Stomach smooth muscle (tissue), 2 donors: ENCODE measurements around the gene CASKIN2.
"Not testable (repeated sequence)": the region's sequence is repeated elsewhere in the genome, so short reads cannot be mapped to it uniquely, and the experiment has no call there.

ENCODE experiments used
- H3K27ac ChIP-seq: one replicate; pipeline ENCODE4 v1.7.0; 2013; ENCODE audit warnings: mild to moderate bottlenecking, low read length, inconsistent platforms
- H3K27me3 ChIP-seq, 2 donors: one replicate each; pipeline ENCODE4 v1.7.0; 2013; ENCODE audit warnings: low read length in 2 of 2; ENCODE audit not compliant: insufficient read depth in 2 of 2, control insufficient read depth in 1 of 2
- H3K36me3 ChIP-seq, 2 donors: one replicate each; pipeline ENCODE4 v1.7.0; 2013; ENCODE audit warnings: low read length in 2 of 2; ENCODE audit not compliant: control insufficient read depth in 2 of 2, insufficient read depth in 2 of 2
- H3K4me1 ChIP-seq: one replicate; pipeline ENCODE4 v1.7.0; 2013; ENCODE audit warnings: low read length; ENCODE audit not compliant: control insufficient read depth, insufficient read depth
- H3K4me3 ChIP-seq, 2 donors: one replicate each; pipeline ENCODE4 v1.7.0; 2013; ENCODE audit warnings: low read length in 2 of 2
- H3K9ac ChIP-seq, 2 donors: one replicate each; pipeline ENCODE4 v1.7.0; 2013; ENCODE audit warnings: low read length in 2 of 2, mild to moderate bottlenecking in 1 of 2
- H3K9me3 ChIP-seq, 2 donors: one replicate each; pipeline ENCODE4 v1.7.0; 2013; ENCODE audit warnings: low read length in 2 of 2; ENCODE audit not compliant: control insufficient read depth in 2 of 2
- donor health status: healthy.
- donor health status: Pancreatic carcinoma.

CASKIN2 gene

GRCh38 chr17:75486951-75487350 is 28.4 kb downstream of the CASKIN2 start:
- Histone ChIP-seq H3K4me3 (no peak overlapping the region), H3K27ac (peak overlapping the region; percentile 18), H3K9ac (peak overlapping the region in 1 of 2 donors; percentile 29), H3K4me1 (peaks cover 17% of the 10 kb centered on the region), H3K9me3 (no peaks in the 10 kb centered on the region), H3K27me3 (no peaks in the 10 kb centered on the region), H3K36me3 (peaks cover 0 to 16% of the 10 kb centered on the region in 2 donors)

GRCh38 chr17:75486151-75486550 is 29.2 kb downstream of the CASKIN2 start:
- Histone ChIP-seq H3K4me1 (peaks cover 19% of the 10 kb centered on the region), H3K9me3 (no peaks in the 10 kb centered on the region), H3K9ac (no peak overlapping the region), H3K4me3 (no peak overlapping the region), H3K27ac (no peak overlapping the region), H3K36me3 (peaks cover 0 to 10% of the 10 kb centered on the region in 2 donors), H3K27me3 (no peaks in the 10 kb centered on the region)

GRCh38 chr17:75485688-75486087 is 29.6 kb downstream of the CASKIN2 start:
- Histone ChIP-seq H3K36me3 (peaks cover 0 to 8% of the 10 kb centered on the region in 2 donors), H3K27ac (no peak overlapping the region), H3K9ac (no peak overlapping the region), H3K9me3 (no peaks in the 10 kb centered on the region), H3K4me3 (no peak overlapping the region), H3K4me1 (peaks cover 24% of the 10 kb centered on the region), H3K27me3 (no peaks in the 10 kb centered on the region)

GRCh38 chr17:75482098-75482942 is 33.0 kb downstream of the CASKIN2 start:
- Histone ChIP-seq H3K36me3 (no peaks in the 10 kb centered on the region), H3K9ac (no peak overlapping the region), H3K4me1 (peaks cover 16% of the 10 kb centered on the region), H3K4me3 (no peak overlapping the region), H3K27ac (no peak overlapping the region), H3K27me3 (no peaks in the 10 kb centered on the region), H3K9me3 (no peaks in the 10 kb centered on the region)

- no peaks in the 10 kb centered on the region for H3K36me3 ChIP-seq
- no peak overlapping the region for H3K27ac ChIP-seq
- no peak overlapping the region for H3K4me3 ChIP-seq
- no peak overlapping the region for H3K9ac ChIP-seq
- no peaks in the 10 kb centered on the region for H3K27me3 ChIP-seq
- H3K4me1 ChIP-seq: peaks cover 22% of the 10 kb centered on the region
- no peaks in the 10 kb centered on the region for H3K9me3 ChIP-seq
Observed at GRCh38 chr17:75481194-75482068, 33.9 kb downstream of the CASKIN2 start.

- Histone ChIP-seq H3K36me3 (no peaks in the 10 kb centered on the region), H3K4me3 (no peak overlapping the region), H3K27ac (no peak overlapping the region), H3K4me1 (peaks cover 30% of the 10 kb centered on the region), H3K9me3 (no peaks in the 10 kb centered on the region), H3K27me3 (no peaks in the 10 kb centered on the region), H3K9ac (peak overlapping the region in 1 of 2 donors; percentile 7)
Observed at GRCh38 chr17:75480281-75480680, 35.1 kb downstream of the CASKIN2 start.

GRCh38 chr17:75478508-75478907 is 36.8 kb downstream of the CASKIN2 start:
- H3K27me3 ChIP-seq: no peaks in the 10 kb centered on the region
- no peak overlapping the region for H3K9ac ChIP-seq
- peaks cover 0 to under 1% of the 10 kb centered on the region in 2 donors for H3K36me3 ChIP-seq
- no peak overlapping the region for H3K27ac ChIP-seq
- peaks cover 38% of the 10 kb centered on the region for H3K4me1 ChIP-seq
- no peak overlapping the region for H3K4me3 ChIP-seq
- H3K9me3 ChIP-seq: no peaks in the 10 kb centered on the region

GRCh38 chr17:75477490-75477862 is 37.9 kb downstream of the CASKIN2 start:
- H3K27me3 ChIP-seq, H3K4me3 ChIP-seq, H3K9me3 ChIP-seq: not testable (repeated sequence)
- peak overlapping the region in 1 of 2 donors; percentile 4 for H3K9ac ChIP-seq
- peak overlapping the region; percentile 74 for H3K27ac ChIP-seq
- peaks cover 6 to 11% of the 10 kb centered on the region in 2 donors for H3K36me3 ChIP-seq
- H3K4me1 ChIP-seq: peaks cover 41% of the 10 kb centered on the region

GRCh38 chr17:75476752-75477489 is 38.4 kb downstream of the CASKIN2 start:
- peaks cover 10 to 16% of the 10 kb centered on the region in 2 donors for H3K36me3 ChIP-seq
- H3K9ac ChIP-seq: peak overlapping the region; percentile 33 to 42
- peak overlapping the region; percentile 5 to 57 for H3K4me3 ChIP-seq
- no peaks in the 10 kb centered on the region for H3K9me3 ChIP-seq
- H3K27ac ChIP-seq: peak overlapping the region; percentile 74
- no peaks in the 10 kb centered on the region for H3K27me3 ChIP-seq
- H3K4me1 ChIP-seq: peaks cover 41% of the 10 kb centered on the region

- Histone ChIP-seq H3K27me3 (no peaks in the 10 kb centered on the region), H3K4me3 (peak overlapping the region; percentile 35 to 57), H3K4me1 (peaks cover 38% of the 10 kb centered on the region), H3K36me3 (peaks cover 14 to 19% of the 10 kb centered on the region in 2 donors), H3K9ac (peak overlapping the region; percentile 41 to 60), H3K27ac (peak overlapping the region; percentile 74), H3K9me3 (no peaks in the 10 kb centered on the region)
Observed at GRCh38 chr17:75476271-75476671, 39.1 kb downstream of the CASKIN2 start.
